Upper lobe of left lung (tissue), 6 donors: ENCODE measurements around the gene INHA. TPM values are rescaled to one million over a fixed set of nuclear protein-coding genes. Genes with fewer than 3 reads are reported as not detected.
A peak's percentile ranks its signal among the peaks of the same experiment; 100 is the strongest.

Experiments used
- ATAC-seq, 2 donors: fragments of 200-7000 bp; cut with Tn5 transposase; one replicate each; pipeline ENCODE4 v1.9.1; 2022; ENCODE audit warnings: mild to moderate bottlenecking in 2 of 2, moderate library complexity in 2 of 2; ENCODE audit not compliant: low FRiP score in 2 of 2
- DNase-seq, 2 donors: peaks; one replicate each; pipeline ENCODE4 v3.0.0-alpha.2; 2019 to 2020
- H3K27ac ChIP-seq, 4 donors: fragments of 200-600 bp; sonication (generic); one replicate each; pipeline ENCODE4 v1.5.1; 2016 to 2019
- H3K27me3 ChIP-seq, 4 donors: fragments of 200-600 bp; sonication (generic); one replicate each; pipeline ENCODE4 v1.5.1; 2017 to 2019
- H3K36me3 ChIP-seq, 4 donors: fragments of 200-600 bp; sonication (generic); one replicate each; pipeline ENCODE4 v1.5.1; 2016 to 2019
- H3K4me1 ChIP-seq, 4 donors: fragments of 200-600 bp; sonication (generic); one replicate each; pipeline ENCODE4 v1.5.1; 2018 to 2019
- H3K4me3 ChIP-seq, 4 donors: fragments of 200-600 bp; sonication (generic); one replicate each; pipeline ENCODE4 v1.5.1; 2017 to 2019; ENCODE audit warnings: mild to moderate bottlenecking in 2 of 4, moderate library complexity in 1 of 4
- H3K9me3 ChIP-seq, 4 donors: fragments of 200-600 bp; sonication (generic); one replicate each; pipeline ENCODE4 v1.5.1; 2018 to 2019
- CTCF ChIP-seq, 6 experiments: fragments of 450-650 bp in 4 of 6; fragments of 200-600 bp in 2 of 6; sonication (generic) in 2 of 6; IDR thresholded peaks; one replicate each; pipeline ENCODE4 v1.5.1; 2016 to 2019; ENCODE audit warnings: antibody characterized with exemption in 6 of 6
- EP300 ChIP-seq, 4 donors: sonication (generic); formaldehyde crosslinking; IDR thresholded peaks; one replicate each; pipeline ENCODE4 v1.5.1; 2017; ENCODE audit warnings: antibody characterized with exemption in 4 of 4, control low read depth in 2 of 4
- POLR2A ChIP-seq, 4 donors: fragments of 450-650 bp; IDR thresholded peaks; one replicate each; pipeline ENCODE4 v1.5.1; 2016 to 2017; ENCODE audit warnings: antibody characterized with exemption in 4 of 4, mild to moderate bottlenecking in 2 of 4
- POLR2AphosphoS5 ChIP-seq, 2 donors: sonication (generic); formaldehyde crosslinking; IDR thresholded peaks; one replicate each; pipeline ENCODE4 v1.5.1; 2017; ENCODE audit warnings: antibody characterized with exemption in 2 of 2
- WGBS, 2 donors: methylation state at CpG; one replicate each; pipeline ENCODE4 v1.1.5; 2017 to 2018; 5-methylcytosine and 5-hydroxymethylcytosine counted together
- total RNA-seq, 6 donors: library from RNA; depleted of rRNA in 4 of 6; stranded (reverse); fragments of >200 nt in 4 of 6; gene quantifications; one replicate each; pipeline versions ENCODE4 v1.1.0 to v1.2.1, GENCODE V29; 2016 to 2021
- donor health status: DM: no; HTN: no; CAD: no; lungs with moderate emphysema.
- donor health status: DM: no; HTN: yes; CAD: no; lungs with severe emphysema.

The INHA gene
- total RNA-seq, 6 donors from 2014 or later = 0.24 to 7.3 (median 0.43) TPM; not detected in 3

- TF ChIP-seq CTCF (IDR thresholded peaks at IDR 0.05) (no peak), EP300 (IDR thresholded peaks at IDR 0.05) (no peak), POLR2A (IDR thresholded peaks at IDR 0.05) (no peak), POLR2AphosphoS5 (IDR thresholded peaks at IDR 0.05) (no peak)
- ATAC-seq (no peak), DNase-seq (no peak)
- Histone ChIP-seq H3K4me3 (no peak overlapping the region), H3K36me3 (no peaks in the 10 kb centered on the region), H3K27me3 (peaks cover 0 to 8% (median 0%) of the 10 kb centered on the region in 4 donors), H3K9me3 (no peaks in the 10 kb centered on the region), H3K4me1 (peaks cover 0 to 8% (median 0%) of the 10 kb centered on the region in 4 donors), H3K27ac (no peak overlapping the region)
- 88% methylated on average over 8 of the region's 8 CpGs; no CpG with 5 or more reads in 1 of the 2 donors for WGBS, 2 donors
Measured at GRCh38 chr2:219532378-219532649, 39.8 kb upstream of the INHA start.

GRCh38 chr2:219533930-219534661 lies 38.0 kb upstream of the INHA start:
- no peak for DNase-seq
- TF ChIP-seq CTCF (IDR thresholded peaks at IDR 0.05) (no peak), POLR2AphosphoS5 (IDR thresholded peaks at IDR 0.05) (no peak)
- peaks cover 0 to 4% (median 3%) of the 10 kb centered on the region in 4 donors for H3K36me3 ChIP-seq
- peaks cover 0 to 8% (median 0%) of the 10 kb centered on the region in 4 donors for H3K4me1 ChIP-seq
- H3K27ac ChIP-seq = no peak overlapping the region
- 87 to 89% methylated on average over 6 of the region's 6 CpGs for WGBS, 2 donors
- no peak overlapping the region for H3K4me3 ChIP-seq
- H3K9me3 ChIP-seq = no peaks in the 10 kb centered on the region
- ATAC-seq = no peak
- H3K27me3 ChIP-seq = peaks cover 0 to 5% (median 0%) of the 10 kb centered on the region in 4 donors

- Histone ChIP-seq H3K4me3 (no peak overlapping the region), H3K27ac (no peak overlapping the region), H3K9me3 (no peaks in the 10 kb centered on the region), H3K27me3 (no peaks in the 10 kb centered on the region), H3K4me1 (peaks cover 0 to 2% (median 1%) of the 10 kb centered on the region in 4 donors), H3K36me3 (peaks cover 0 to 25% (median 17%) of the 10 kb centered on the region in 4 donors)
- 79 to 86% methylated on average over 15 to 16 of the region's 16 CpGs for WGBS, 2 donors
- TF ChIP-seq POLR2A (IDR thresholded peaks at IDR 0.05) (no peak), POLR2AphosphoS5 (IDR thresholded peaks at IDR 0.05) (no peak), EP300 (IDR thresholded peaks at IDR 0.05) (no peak), CTCF (IDR thresholded peaks at IDR 0.05) (no peak)
- DNase-seq (peak in 1 of 2 donors; percentile 72), ATAC-seq (no peak)
Measured at GRCh38 chr2:219536425-219536824, 35.7 kb upstream of the INHA start.

- ATAC-seq = no peak
- 35 to 70% methylated on average over 2 to 9 of the region's 9 CpGs for WGBS, 2 donors
- no peaks in the 10 kb centered on the region for H3K27me3 ChIP-seq
Measured at GRCh38 chr2:219536967-219537366, 35.1 kb upstream of the INHA start.

More at GRCh38 chr2:219536967-219537366, 35.1 kb upstream of the INHA start:
- Histone ChIP-seq H3K27ac (no peak overlapping the region), H3K9me3 (no peaks in the 10 kb centered on the region), H3K4me3 (no peak overlapping the region), H3K4me1 (peaks cover 3 to 7% (median 7%) of the 10 kb centered on the region in 4 donors), H3K36me3 (peaks cover 0 to 25% (median 17%) of the 10 kb centered on the region in 4 donors)
- no peak for TF ChIP-seq POLR2A (IDR thresholded peaks at IDR 0.05)
- TF ChIP-seq CTCF (IDR thresholded peaks at IDR 0.05) = no peak
- no peak for TF ChIP-seq POLR2AphosphoS5 (IDR thresholded peaks at IDR 0.05)
- no peak for TF ChIP-seq EP300 (IDR thresholded peaks at IDR 0.05)
- DNase-seq = no peak
